C4-2B (cell line): ENCODE data around the gene CDX1.
A peak's percentile ranks its signal among the peaks of the same experiment; 100 is the strongest.

Source experiments
- H3K27ac ChIP-seq: fragments of 450-650 bp; 2 replicates; pipeline ENCODE4 v1.5.1; 2017
- CTCF ChIP-seq: fragments of 450-650 bp; conservative IDR thresholded peaks from 2 replicates; pipeline ENCODE4 v1.5.1; 2017; ENCODE audit warnings: mild to moderate bottlenecking
- ZFX ChIP-seq: fragments of 450-650 bp; IDR thresholded peaks from 2 replicates; pipeline ENCODE4 v1.6.1; 2017

CDX1 gene

GRCh38 chr5:150132740-150133139, 33.8 kb upstream of the CDX1 start:
- H3K27ac ChIP-seq: no peak overlapping the region
- no peak for TF ChIP-seq CTCF
- no peak for TF ChIP-seq ZFX

GRCh38 chr5:150133581-150134197, 32.9 kb upstream of the CDX1 start:
- TF ChIP-seq CTCF: no peak
- TF ChIP-seq ZFX: no peak
- H3K27ac ChIP-seq: no peak overlapping the region

- H3K27ac ChIP-seq: no peak overlapping the region
- TF ChIP-seq CTCF: no peak
- no peak for TF ChIP-seq ZFX
Observed at GRCh38 chr5:150134198-150134588, 32.4 kb upstream of the CDX1 start.

- no peak overlapping the region for H3K27ac ChIP-seq
- TF ChIP-seq ZFX (no peak), CTCF (no peak)
Observed at GRCh38 chr5:150135557-150136304, 30.8 kb upstream of the CDX1 start.

- TF ChIP-seq CTCF (no peak), ZFX (no peak)
- H3K27ac ChIP-seq: peak overlapping the region; percentile 64
Observed at GRCh38 chr5:150136305-150137167, 30.0 kb upstream of the CDX1 start.

GRCh38 chr5:150137168-150137957, 29.2 kb upstream of the CDX1 start:
- peak overlapping the region; percentile 64 for H3K27ac ChIP-seq
- TF ChIP-seq CTCF (no peak), ZFX (no peak)
